T1000 (cell line): ENCODE measurements around the gene FBLN2.

ENCODE experiments used
- DNase-seq: peaks from one replicate; lab custom pipeline; 2025; ENCODE audit warnings: mixed read lengths; lab: John Stamatoyannopoulos, UW

FBLN2 gene

DNA sequence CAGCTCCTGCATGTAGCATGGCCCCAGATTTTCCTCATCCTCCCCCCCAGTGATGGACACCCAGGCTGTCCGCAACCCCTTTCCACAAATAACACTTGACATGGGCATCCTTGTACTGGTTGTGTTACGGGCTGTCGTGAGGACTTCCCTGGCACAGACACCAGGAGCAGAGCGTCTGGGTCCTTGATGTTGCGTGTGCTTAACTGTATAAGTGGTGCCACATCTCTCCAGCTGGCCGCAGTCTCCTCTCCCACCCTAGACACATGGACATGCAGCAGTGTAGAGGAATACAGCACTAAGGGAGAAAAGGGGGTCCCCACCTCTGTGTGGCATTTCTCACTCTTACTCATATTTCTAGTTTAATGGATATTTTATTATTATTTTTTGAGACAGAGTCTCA lies 56.6 kb downstream of the FBLN2 start:
- DNase-seq: no peak

DNA sequence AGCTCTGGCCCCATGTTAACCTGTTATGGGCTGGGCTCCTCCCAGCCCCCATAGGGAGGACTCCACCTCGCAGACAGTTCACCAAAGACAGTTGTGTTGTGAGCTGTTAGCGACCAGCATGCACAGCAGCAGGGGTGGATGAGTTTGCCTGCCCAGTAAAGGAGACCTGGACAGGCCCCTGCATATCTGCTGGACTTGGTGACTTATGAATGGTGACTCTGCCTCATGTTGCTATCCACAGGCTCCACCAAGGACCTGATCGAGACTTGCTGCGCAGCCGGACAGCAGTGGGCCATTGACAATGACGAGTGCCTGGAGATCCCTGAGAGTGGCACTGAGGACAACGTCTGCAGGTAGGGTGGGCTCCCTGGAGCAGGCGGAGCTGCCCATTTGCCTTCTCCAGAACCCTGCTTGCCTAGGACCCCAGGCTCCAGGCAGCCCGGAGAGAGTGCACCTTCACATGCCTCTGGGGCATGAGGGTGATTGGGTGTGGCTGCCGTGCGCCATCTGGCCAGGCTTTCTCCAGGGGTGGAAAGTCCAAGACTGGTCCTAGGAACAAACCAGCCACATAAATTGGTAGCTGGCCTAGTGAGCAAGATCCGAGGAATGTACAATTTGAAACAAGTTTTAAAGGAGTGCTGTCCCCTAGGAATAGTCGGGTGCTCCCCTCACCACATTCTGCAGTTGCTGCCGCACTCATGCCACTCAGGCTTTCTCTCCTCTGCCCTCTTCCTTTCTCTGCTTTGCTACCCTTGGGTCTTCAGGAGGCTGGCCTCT lies 59.1 kb downstream of the FBLN2 start:
- no peak for DNase-seq

DNA sequence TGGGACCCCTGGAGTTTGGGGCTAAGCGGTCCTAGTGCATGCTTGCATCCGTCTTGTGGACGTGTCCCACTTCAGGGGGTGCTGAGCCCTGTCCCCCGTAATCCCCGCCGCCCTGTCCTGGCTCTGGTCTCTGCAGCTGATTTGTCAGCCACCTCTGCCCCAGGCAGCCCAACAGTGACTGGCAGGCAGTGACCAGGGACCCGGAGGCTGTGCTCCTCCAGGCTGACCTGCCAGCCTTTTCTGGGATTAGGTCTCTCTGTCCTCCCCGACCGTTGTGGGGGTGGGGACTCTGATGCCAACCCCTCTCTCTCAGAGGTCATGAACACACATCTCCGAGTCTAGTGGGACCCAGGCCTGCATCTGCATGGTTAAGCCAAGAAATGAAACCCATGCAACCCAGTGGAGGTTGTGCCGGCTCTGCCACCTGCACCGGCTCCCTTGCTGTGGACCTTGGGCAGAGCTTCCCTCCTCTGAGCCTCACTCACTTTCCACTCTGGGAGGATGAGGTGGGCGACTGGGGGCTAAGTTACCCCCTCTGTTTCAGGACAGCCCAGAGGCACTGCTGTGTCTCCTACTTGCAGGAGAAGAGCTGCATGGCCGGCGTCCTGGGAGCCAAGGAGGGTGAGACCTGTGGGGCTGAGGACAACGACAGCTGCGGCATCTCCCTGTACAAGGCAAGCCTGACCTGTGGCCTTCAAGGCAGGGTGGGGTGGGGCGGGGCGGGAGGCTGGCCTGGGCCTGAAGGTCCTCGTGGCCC lies 60.2 kb downstream of the FBLN2 start:
- no peak for DNase-seq

DNA sequence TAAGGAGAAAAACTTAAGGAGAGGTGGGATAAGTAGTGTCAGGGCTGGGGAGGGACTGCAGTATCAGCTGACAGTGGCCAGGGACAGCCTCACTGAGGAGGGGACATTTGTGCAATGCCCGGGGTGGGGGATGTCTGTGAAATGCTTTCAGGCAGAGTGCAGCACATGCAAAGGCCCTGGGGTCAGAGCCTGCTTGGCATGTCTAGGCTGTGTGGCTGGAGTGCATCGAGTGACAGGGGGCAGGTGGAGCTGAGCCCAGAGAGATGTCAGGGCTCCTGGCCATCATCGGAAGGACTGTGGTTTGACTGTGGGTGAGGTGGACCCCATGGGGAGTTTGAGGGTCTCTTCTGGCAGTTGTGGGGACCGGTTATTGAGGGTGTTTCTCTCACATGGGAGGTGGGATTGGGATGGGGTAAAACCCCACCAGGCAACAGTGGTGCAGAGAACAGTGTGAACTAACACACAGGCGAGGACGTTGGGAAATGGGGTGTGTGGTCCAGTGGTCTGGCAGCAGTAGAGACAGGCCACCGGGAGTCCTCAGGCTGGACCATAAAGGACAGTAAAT lies 61.2 kb downstream of the FBLN2 start:
- no peak for DNase-seq

DNA sequence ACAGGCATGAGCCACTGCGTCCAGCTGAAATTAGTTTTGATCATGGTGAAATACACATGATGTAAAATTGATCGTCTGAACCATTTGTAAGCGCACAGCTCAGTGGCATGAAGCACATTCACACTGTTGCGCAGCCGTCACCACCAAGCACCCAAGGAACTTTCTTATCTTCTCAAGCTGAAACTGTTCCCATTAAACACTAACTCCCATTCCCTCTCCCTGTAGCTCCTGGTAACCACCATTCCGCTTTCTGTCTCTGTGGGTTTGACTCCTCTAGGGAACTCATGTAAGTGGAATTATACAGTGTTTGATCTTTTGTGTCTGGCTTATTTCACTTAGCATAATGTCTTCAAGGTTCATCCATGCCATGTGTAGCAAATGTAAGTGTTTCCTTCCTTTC lies 62.3 kb downstream of the FBLN2 start:
- DNase-seq: no peak

DNA sequence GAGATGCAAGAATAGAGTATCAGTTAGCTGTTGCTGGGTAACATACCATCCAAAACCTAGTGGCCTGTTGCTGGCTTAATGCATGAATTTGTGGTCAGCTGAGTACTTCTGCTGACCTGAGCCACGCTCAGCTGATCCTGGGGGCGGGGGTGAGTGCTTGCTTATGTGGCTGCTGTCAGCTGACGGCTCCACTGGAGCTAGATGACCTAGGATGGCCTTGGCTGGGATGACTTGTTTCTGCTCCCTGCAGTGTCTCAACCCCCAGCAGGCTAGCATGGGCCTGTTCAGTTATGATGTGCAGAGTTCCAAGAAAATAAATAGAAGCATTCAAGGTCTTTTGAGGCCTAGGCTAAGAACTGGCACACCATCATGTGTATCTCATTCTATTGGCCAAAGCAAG lies 63.9 kb downstream of the FBLN2 start:
- DNase-seq: no peak

DNA sequence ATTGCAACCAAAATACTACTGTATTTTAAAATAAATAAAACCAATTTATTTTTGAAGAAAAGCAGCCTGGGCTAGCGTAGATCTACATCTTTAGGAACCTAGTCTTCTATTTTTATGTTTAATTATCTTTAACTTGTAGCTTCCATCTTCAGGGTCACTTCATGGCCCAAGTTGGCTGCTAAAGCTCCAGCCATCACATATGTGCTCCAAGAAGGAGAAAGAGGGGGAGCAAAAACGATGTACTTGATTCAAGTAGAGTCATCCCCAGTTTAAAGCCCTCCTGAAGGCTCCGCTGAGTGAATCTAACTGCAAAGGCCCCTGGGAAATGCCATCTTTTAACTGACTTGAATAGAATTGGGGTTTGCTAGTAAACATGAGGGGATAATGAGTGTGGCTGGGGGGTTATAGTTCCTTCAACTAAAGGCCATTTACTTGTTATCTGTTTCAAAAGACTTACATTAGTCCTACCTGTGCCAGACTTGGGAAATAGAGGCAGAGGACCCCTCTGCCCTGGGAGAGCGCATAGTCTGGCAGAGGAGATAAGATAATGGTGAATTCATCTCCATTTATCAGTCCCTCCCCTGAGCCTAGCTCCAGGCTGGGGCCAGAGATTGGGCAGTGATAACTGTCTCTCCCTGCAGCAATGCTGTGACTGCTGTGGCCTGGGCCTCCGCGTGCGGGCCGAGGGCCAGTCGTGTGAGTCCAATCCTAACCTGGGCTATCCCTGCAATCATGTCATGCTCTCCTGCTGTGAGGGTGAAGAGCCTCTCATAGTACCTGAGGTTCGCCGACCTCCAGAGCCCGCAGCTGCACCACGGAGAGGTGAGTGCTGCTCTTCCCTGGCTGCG lies 64.6 kb downstream of the FBLN2 start:
- DNase-seq: no peak

DNA sequence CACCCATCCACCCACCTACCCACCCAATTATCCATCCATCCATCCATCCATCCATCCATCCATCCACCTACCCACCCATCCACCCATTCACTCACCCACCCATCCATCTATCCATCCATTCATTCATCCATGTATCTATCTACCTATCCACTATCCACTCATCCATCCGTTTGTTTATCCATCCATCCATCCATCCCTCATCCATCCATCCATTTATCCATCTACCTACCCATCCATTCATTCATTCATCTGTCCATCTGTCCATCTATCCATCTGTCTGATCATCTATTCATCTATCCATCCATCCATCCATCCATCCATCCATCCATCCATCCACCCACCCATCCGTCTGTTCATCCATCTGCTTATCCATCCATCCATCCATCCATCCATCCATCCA lies 65.7 kb downstream of the FBLN2 start:
- DNase-seq: no peak

DNA sequence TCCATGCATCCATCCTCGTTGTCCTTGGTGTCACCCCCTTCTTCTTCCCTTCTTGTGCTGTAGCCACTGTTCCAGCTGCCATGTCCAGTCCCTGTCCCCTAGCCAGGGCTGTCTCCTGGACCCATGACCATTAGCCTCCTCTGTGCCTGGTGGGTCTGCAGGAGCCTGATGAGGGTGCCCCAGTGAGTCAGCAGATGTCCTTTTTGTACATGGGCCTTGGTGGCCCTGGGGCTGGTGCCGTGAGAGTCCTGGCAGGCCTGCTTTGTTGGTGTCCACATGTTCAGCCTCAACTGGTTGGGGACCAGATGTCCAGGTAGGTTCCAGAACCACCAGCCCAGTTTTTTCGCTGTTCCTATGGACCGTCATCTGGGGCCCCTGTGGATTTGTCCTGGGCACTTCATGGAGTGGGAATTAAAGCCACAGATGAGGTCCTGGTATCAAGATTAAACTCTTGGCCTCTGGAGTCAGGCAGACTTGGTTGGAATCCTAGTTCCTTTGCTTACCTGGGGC lies 66.1 kb downstream of the FBLN2 start:
- DNase-seq: no peak

DNA sequence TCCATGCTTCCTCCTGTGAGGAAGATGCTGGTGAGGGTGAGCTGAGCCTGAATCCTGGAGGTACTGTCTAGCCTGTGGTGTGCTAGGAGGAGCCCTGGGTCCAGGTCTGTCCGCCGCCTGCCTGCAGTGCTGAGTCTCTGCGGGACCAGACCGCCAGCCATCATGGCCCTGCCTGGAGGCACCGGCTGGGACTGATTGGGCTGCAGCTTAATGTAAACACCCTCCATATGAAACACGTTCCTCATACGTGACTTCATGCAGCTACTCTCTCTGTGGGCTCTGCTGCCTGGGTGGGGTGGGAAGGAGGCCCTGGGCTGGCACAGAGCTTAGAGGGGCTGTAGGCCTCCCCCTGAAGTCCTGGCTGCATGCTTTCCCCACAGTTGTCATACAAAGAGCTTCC lies 67.4 kb downstream of the FBLN2 start:
- no peak for DNase-seq

DNA sequence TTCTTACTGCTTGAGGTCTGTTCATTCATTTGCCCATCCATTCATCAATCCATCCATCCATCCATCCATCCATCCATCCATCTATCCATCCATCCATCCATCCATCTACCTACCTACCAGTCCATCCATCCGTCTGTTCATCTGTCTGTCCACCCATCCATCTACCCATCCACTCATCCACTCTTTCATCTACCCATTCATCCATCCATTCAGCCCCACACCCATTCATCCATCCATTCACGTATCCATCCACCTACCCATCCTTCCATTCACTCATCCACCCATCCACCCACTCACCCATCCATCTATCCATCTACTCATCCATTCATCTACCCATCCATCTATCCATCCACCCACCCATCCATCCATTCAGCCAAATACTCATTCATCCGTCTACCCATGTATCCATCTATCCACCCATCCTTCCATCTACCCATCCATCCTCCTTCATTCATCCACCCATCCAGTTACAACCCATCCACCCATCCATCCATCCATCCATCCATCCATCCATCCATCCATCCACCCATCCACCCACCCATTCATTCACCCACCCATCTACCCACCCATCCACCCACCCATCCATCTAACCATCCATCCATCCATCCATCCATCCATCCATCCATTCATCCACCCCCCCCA lies 68.3 kb downstream of the FBLN2 start:
- DNase-seq: no peak

DNA sequence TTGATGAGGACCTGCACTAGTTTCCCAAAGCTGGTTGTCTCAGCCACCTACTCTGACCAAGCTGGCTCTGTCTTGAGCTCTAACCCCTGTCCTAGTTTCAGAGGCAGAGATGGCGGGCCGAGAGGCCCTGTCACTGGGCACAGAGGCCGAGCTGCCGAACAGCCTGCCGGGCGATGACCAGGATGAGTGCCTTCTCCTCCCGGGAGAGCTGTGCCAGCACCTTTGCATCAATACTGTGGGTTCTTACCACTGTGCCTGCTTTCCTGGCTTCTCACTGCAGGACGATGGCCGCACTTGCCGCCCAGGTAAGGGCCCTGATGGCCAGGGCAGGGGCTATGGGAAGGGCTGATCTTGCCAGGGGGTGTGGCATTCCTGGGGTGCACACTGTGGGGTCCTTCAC lies 69.1 kb downstream of the FBLN2 start:
- no peak for DNase-seq

DNA sequence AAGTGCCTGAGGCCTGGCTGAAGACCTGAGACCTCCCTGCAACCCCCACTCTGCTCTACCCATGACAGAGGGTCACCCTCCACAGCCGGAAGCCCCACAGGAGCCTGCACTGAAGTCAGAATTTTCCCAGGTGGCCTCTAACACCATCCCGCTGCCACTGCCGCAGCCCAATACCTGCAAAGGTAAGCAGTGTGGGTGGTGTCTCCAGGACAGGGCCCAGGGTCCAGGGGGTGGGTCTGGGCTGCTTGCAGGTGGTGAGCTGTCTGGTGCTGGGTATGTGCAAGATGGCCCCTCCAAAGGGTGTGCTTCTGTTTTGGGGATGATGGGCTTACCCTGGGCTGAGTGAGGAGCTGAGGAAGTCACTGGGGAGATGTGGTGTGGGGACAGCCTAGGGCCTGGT lies 69.9 kb downstream of the FBLN2 start:
- no peak for DNase-seq

DNA sequence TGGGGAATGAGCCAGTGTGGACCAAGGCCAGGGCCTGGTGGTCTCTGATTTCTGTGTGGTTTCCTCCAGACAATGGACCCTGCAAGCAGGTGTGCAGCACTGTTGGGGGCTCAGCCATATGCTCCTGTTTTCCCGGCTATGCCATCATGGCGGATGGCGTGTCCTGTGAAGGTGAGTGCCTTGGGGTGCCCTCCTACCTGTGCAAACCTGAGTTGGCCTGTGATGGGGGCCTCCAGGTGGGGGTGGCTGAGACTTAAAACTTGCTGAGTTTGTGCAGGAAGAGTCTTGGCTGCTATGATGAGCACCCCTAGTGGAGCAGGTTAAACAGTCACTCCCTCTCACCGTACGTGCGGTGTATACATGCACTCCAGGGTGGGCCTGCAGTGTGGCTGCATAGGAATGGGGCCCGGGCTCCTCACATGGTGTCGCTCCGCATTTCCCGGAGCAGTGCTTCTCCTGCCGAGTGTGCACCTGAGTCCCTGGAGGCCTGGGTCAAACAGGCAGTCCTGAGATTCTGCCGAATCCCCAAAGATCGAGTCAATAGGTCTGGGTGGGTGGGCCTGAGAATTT lies 70.8 kb downstream of the FBLN2 start:
- no peak for DNase-seq

DNA sequence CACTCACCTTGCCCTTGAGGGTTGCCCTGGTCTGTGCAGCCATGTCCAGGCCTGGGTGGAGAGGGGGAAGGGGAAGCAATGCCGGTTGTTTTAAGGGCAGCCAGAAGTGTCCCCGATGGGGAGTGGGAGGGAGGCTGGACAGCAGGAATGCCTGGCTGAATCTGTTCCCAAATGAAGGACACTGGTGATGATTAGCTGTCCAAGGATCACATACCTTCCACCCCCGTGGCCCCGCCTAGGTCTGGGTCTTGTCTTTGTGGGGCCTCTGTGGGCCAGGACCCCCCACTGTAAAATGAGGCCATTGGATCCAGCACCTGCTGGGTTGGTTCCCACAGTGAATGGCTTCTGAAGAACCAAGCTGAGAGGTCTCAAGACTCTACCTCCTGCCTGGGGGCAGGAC lies 71.4 kb downstream of the FBLN2 start:
- DNase-seq: no peak

DNA sequence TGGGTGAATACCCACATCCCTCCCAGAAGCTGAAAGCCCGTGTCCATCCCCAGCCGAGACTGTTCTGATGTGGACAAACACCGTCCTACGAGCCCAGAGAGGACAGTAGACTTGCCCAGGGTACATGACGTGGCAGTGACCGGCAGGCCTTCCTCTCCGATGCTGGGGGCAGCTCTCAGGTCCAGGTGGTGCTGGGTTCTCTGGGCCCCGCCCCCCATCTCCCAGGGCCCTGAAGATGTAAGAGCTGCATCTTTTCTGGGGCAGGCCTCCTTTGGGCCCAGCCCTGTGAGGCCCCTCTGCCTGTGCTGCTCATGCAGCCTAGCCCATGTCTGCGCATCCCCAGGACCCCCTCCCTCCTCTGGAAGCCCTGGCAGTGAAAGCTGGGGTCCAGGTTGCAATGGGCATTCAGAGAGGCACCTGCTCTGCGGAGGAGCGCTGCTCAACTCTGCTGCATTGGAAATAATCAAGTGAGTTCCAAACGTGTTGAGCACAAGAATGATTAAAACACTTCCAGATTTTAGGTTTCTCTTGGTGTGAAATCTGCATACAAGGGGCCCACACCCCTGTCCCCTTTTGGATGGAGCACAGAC lies 71.9 kb downstream of the FBLN2 start:
- DNase-seq: no peak

DNA sequence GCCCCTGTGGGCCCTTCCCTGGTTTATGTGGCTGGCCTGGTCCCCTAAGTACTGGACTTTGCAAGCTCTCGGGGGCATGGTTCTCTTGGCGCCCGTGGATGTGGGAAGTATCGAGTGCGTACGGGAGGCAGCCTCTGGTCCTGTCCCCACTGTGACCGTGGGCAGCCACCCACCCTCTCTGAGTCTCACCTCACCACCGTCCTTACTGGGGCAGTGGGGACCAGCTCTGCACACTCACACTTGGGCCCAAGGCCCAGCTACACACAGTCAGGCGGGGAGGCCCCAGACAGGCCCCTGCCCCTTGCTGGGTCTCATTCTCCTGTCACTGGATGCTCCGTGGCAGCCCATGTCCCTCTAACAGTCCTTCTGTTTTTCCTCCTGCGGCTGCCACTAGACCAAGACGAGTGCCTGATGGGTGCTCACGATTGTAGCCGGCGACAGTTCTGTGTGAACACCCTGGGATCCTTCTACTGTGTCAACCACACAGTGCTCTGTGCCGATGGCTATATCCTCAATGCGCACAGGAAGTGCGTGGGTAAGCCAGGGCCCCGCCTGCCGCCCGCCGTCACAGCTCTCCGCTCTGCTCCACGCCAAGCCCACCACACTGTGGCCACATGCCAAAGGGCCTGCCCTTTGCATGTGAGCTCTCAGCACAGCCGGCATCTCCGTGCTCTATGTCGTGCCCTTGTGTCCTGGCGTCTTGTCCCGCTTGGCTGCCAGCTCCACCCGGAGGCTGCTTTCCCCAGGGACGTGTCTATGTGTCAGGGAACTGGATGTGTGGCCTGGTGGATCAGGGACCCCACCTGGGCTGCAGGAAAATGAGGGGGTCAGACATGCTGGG lies 72.7 kb downstream of the FBLN2 start:
- DNase-seq: no peak

DNA sequence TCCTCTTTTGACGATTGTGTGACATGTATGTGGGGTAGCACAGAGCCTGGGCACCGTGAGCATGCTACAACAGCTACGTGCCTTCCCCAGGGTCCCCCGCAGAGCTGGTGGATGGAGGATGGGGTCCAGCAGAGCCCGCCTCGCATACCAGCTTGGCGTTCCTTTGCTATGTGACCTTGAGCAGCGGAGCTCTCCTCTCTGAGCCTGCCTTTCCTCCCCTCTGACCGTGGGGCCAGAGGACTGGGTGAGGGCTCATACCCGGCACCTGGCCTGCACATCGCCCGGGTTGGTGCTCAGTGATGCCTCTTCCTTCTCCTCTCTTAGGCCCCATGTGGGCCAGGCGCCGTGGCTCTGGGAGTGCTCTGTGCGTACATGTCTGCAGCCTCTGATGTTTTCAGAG lies 73.4 kb downstream of the FBLN2 start:
- DNase-seq: no peak

DNA sequence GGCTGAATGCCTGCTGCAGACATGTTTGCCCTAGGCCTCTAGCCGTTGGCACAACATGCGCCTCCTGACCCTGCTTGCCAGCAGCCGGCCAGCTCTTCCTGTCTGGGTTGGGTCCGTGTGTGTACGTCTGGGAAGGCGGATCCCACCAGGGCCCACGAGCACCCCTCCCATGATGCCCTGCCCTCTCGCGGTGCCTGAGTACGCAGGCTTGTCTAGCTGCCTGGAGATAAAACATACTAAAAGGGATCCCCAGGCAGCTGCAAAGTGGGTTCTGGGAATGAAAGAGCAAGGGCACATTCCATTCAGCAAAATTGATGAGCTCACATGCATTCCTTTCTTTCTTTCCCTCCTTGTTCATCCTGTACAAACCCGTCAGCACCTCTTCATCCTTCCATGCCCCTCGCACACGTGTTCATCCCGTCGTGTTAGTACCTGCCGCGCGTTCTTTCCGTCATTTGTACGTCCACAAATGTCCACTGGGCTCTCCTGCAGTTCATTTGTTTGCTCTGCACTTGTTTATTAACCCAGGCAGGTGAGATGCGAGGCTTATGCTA lies 74.3 kb downstream of the FBLN2 start:
- no peak for DNase-seq

DNA sequence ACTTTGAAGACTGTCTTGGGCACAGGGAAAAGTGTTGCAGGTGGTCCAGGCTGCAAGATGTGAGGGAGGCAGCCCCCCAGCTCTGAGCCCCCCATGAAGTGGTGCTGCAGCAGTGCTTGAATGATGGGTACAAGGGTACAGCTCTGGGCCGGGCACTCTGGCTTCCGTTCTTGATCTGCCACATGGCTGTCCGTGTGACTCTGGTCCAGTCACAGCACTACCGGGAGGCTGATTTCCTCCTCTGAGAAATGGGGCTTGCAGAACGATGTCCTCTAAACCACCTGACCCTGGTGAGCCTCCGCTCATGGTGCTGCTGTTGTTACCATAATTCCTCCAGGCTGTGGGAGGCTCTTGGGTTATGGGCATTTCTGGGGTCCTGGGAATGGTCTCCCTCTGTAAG lies 75.1 kb downstream of the FBLN2 start:
- no peak for DNase-seq
